Motor neuron (in vitro differentiated cells): ENCODE measurements around the gene CA10. TPM values are rescaled to one million over a fixed set of nuclear protein-coding genes. Genes with fewer than 3 reads are reported as not detected.

Experiments used
- ATAC-seq, 8 experiments: fragments of 200-7000 bp; cut with Tn5 transposase; replicated peaks in 6 of 8; 2 replicates each; pipeline ENCODE4 v1.8.0; 2021; ENCODE audit warnings: mild to moderate bottlenecking in 8 of 8, moderate library complexity in 8 of 8
- H3K27ac ChIP-seq, 2 donors: fragments of 250-450 bp; sonication (Bioruptor Pico); 2 replicates each; pipeline ENCODE4 v1.9.0; 2021; ENCODE audit warnings: antibody characterized with exemption in 2 of 2, mild to moderate bottlenecking in 2 of 2, moderate library complexity in 1 of 2
- H3K4me1 ChIP-seq, 2 donors: fragments of 250-450 bp; sonication (Bioruptor Pico); replicated peaks in 1 of 2; 2 replicates each; pipeline ENCODE4 v1.6.1; 2021; ENCODE audit warnings: antibody characterized with exemption in 2 of 2, mild to moderate bottlenecking in 2 of 2, moderate library complexity in 1 of 2
- H3K4me3 ChIP-seq, 5 donors: fragments of 250-450 bp; sonication (Bioruptor Pico); 2 replicates each; pipeline ENCODE4 v1.9.0; 2021; ENCODE audit warnings: antibody characterized with exemption in 5 of 5, mild to moderate bottlenecking in 5 of 5, moderate library complexity in 4 of 5
- WGBS, 10 experiments: fragments of 450-650 bp; shearing (Covaris generic); methylation state at CpG; one replicate each; pipeline ENCODE4 v1.0.0; 2022; 5-methylcytosine and 5-hydroxymethylcytosine counted together
- in situ Hi-C, 9 experiments: fragments of 400-800 bp; cut with MboI; loops; one replicate each; pipeline ENCODE4 v1.15.0; 2021; ENCODE audit warnings: low sequenced_read_pairs in 9 of 9, low pct_unique_long_range_greater_than_20kb in 2 of 9; ENCODE audit not compliant: unreplicated experiment in 9 of 9
- total RNA-seq, 8 experiments: library from RNA; unstranded; fragments of 300-600 nt; gene quantifications; 2 replicates each; pipeline versions ENCODE4 v1.2.3 to v1.2.4, GENCODE V29; 2022

CA10 gene
- total RNA-seq, 8 experiments from 2014 or later, result 0.21 to 14.4 (median 1.8) TPM

DNA sequence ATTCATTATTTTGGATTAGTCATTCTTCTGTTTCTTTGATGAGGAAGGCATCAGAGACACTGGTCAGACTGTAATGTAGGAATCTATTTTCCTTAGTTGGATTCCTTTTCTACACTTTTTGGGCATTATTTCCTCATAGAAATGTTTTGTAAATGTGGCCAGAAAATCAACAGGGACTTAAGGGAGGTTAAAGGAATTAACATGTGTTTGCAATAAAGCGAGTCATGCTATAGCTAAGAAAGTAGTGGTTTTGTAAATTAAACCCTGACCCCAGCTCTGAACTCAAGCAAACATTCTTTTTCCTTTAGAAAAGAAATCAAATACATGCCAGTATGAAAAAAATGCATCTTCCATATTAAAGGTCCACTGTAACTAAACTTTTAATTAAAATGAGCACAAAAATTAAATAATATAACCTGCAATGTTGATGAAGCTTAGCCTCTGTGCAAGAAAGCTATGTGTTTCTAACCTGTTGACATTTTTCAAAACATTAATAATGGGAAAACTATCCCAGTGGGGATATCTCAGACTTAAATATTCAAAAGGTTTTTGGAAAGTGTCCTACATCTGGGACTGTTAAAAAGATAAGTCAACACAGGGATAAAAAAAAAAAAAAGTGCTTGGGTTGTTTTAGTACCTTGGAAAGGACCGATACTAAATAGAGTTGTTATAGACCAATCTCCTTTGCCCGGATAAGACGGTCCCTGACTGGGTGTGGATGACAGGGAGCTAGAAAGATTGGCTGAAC, 428.0 kb downstream of the CA10 start:
- WGBS, 10 experiments, result 0 to 100% (median 33%) methylated on average over 1 to 4 of the region's 4 CpGs; no CpG with 5 or more reads in 3 of the 10 experiments
- in situ Hi-C loops, result loop anchor here in 2 of 9 experiments (25.0 kb wide), 1 partner anchor 143 kb away; no protein-coding TSS in a partner anchor
- peak in 2 of 8 experiments; percentile 45 to 70 for ATAC-seq

DNA sequence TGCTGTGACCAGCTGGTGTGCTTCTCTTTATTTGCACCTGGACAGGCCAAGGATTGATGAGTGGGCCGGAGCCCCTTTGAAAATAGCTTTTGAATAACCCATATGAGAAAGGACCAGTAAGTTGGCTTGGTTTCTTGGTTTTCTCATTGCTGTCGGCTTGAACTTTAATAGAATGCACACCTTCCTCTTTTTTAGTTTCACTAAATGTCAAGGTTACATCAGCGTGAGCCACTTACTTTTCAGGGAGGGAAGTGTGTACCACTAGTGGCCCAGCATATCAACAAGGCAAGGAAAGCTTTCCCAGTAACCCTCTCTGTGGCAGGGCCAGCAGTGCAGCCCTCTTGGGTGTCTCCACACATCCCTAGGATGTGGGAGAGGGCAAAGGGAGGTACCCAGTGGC, 433.3 kb downstream of the CA10 start:
- no peak overlapping the region for H3K4me3 ChIP-seq

More for the DNA sequence above, 428.0 kb downstream of the CA10 start:
- Histone ChIP-seq H3K4me3 (no peak overlapping the region), H3K4me1 (no peaks in the 10 kb centered on the region), H3K27ac (no peak overlapping the region)

DNA sequence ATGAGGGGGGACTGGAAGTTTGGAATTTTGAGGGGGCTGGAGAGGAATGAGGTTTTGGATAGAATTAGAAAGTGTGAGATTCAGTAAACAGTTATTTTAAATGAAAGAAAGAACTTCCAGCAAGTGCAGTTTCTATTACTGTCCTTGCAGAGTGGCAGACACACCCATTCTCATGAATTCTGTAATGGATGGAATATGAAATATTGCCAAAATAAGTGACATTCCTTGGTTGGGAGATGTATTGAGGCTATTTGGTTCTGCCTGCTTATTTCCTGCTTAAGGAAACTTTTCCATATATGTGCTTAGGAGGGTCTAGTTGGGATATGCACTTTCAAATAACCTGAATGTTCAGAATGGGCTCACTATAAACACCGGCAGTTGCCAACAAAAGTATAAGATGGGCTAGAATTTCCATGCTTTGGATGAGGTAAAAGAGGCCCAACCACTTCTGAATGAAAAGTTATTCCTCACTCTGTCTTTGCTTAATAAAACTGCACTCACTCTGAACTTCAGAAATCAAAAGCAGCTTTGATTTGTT, 434.4 kb downstream of the CA10 start:
- WGBS, 10 experiments, result 0 to 100% (median 40%) methylated on average over 1 of the region's 1 CpG; no CpG with 5 or more reads in 3 of the 10 experiments
- ATAC-seq, result peak in 2 of 8 experiments; percentile 66 to 89
- in situ Hi-C loops, result no loop called here

More for the DNA sequence above, 433.3 kb downstream of the CA10 start:
- no peak overlapping the region for H3K27ac ChIP-seq
- in situ Hi-C loops, result loop anchor here in 2 of 9 experiments (25.0 kb wide), 1 partner anchor 138 kb away; no protein-coding TSS in a partner anchor
- no peak for ATAC-seq
- 0 to 100% (median 39%) methylated on average over 1 to 3 of the region's 3 CpGs; no CpG with 5 or more reads in 1 of the 10 experiments for WGBS, 10 experiments
- H3K4me1 ChIP-seq, result no peaks in the 10 kb centered on the region

GRCh38 chr17:51722994-51723393, 435.5 kb downstream of the CA10 start:
- in situ Hi-C loops, result no loop called here
- Histone ChIP-seq H3K27ac (no peak overlapping the region), H3K4me3 (no peak overlapping the region), H3K4me1 (no peaks in the 10 kb centered on the region)
- WGBS, 10 experiments, result 75 to 100% (median 100%) methylated on average over 1 of the region's 1 CpG; no CpG with 5 or more reads in 6 of the 10 experiments
- peak in 1 of 8 experiments; percentile 46 for ATAC-seq

More for the DNA sequence above, 434.4 kb downstream of the CA10 start:
- no peaks in the 10 kb centered on the region for H3K4me1 ChIP-seq
- no peak overlapping the region for H3K27ac ChIP-seq
- H3K4me3 ChIP-seq, result no peak overlapping the region

- peak in 2 of 8 experiments; percentile 61 to 71 for ATAC-seq
- no peak overlapping the region for H3K4me3 ChIP-seq
- no peak overlapping the region for H3K27ac ChIP-seq
- H3K4me1 ChIP-seq, result no peaks in the 10 kb centered on the region
- 22 to 100% (median 80%) methylated on average over 1 to 5 of the region's 5 CpGs; no CpG with 5 or more reads in 1 of the 10 experiments for WGBS, 10 experiments
- in situ Hi-C loops, result no loop called here
These were observed 436.8 kb downstream of the CA10 start for GRCh38 chr17:51721730-51722129.

GRCh38 chr17:51720439-51720838, 438.1 kb downstream of the CA10 start:
- no peak for ATAC-seq
- no peak overlapping the region for H3K27ac ChIP-seq
- in situ Hi-C loops, result no loop called here

DNA sequence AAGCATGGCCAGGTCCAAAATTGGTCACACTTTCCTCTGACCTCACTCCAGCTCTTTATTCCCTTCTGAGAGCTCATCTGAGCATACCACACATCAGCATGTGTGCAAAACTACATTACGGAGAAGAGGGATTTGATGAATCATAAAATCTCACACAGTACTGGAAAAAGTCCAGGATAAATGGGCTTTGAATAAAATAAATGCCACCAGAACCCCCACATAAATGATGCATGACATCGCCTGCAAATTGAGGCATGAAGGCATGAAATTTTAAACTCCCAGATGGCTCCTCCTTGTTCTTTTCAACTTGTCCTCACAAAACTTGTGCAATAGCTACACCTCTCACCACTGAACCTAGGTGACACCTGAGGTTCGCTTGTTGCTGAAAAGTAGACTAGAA, 439.5 kb downstream of the CA10 start:
- in situ Hi-C loops, result no loop called here
- WGBS, 10 experiments, result 0 to 100% (median 75%) methylated on average over 1 to 3 of the region's 3 CpGs
- no peaks in the 10 kb centered on the region for H3K4me1 ChIP-seq
- H3K4me3 ChIP-seq, result no peak overlapping the region
- ATAC-seq, result peak in 1 of 8 experiments; percentile 31
- no peak overlapping the region for H3K27ac ChIP-seq

More at GRCh38 chr17:51720439-51720838, 438.1 kb downstream of the CA10 start:
- Histone ChIP-seq H3K4me1 (no peaks in the 10 kb centered on the region), H3K4me3 (no peak overlapping the region)

GRCh38 chr17:51711581-51711980, 446.9 kb downstream of the CA10 start:
- ATAC-seq, result no peak
- Histone ChIP-seq H3K4me1 (peaks cover 0 to under 1% of the 10 kb centered on the region in 2 donors), H3K4me3 (no peak overlapping the region), H3K27ac (no peak overlapping the region)
- WGBS, 10 experiments, result 6 to 90% (median 56%) methylated on average over 1 to 6 of the region's 7 CpGs; no CpG with 5 or more reads in 2 of the 10 experiments
- in situ Hi-C loops, result no loop called here

GRCh38 chr17:51710634-51710979, 447.9 kb downstream of the CA10 start:
- no peak for ATAC-seq
- peaks cover 0 to 6% of the 10 kb centered on the region in 2 donors for H3K4me1 ChIP-seq
- 0 to 91% (median 61%) methylated on average over 1 to 3 of the region's 3 CpGs; no CpG with 5 or more reads in 3 of the 10 experiments for WGBS, 10 experiments
- no peak overlapping the region for H3K27ac ChIP-seq
- in situ Hi-C loops, result no loop called here
- no peak overlapping the region for H3K4me3 ChIP-seq

DNA sequence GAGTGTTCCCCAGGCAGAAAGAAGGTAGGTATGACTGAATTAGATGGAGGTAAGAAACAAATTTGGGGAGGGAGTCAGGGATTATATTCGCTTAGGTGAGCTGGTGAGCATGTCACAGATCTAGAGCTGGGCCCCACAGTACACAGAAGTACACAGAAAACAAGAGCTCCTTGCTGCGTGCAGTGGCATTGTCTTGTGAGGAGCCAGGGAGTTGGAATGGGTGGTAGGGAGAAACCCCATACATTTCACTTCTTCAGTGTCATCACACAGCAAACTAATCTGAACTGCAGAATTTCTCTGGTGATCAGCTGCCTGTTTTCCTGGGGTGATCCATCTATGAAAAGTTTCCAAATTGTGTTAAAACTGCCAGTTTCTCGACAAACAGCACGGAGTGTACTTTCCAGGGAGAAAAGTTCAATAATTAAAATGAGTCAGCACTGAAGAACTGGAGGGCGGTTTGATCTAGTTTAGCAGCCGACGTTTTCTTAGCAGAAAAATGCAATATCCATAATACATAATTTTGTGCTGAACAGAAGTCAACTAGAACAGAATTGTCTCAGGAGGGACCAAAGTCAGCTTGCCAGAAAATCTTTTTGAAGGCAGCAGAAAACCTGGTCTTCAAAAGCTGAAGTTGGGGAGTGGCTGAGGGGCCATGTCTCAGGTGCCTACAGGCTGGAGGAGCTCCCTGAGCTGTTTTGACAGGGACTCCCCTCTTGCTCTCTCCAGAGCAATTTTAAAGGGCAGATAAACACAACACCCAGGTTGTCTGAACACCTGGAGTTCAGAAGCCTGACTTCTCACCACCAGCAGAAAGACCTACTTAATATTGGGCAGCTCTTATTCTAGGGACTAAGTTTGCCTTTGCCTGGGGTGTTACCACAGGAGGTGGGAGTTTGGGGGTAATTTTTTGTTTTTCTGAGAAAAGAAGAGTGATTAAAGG, 448.6 kb downstream of the CA10 start:
- ATAC-seq, result peak in 7 of 8 experiments; percentile 44 to 87 (median 61)
- in situ Hi-C loops, result no loop called here
- Histone ChIP-seq H3K27ac (no peak overlapping the region), H3K4me1 (peaks cover 0 to 6% of the 10 kb centered on the region in 2 donors), H3K4me3 (no peak overlapping the region)
- WGBS, 10 experiments, result 0 to 84% (median 59%) methylated on average over 1 to 7 of the region's 7 CpGs

GRCh38 chr17:51707216-51707615, 451.3 kb downstream of the CA10 start:
- Histone ChIP-seq H3K4me3 (no peak overlapping the region), H3K27ac (no peak overlapping the region), H3K4me1 (peaks cover 0 to 6% of the 10 kb centered on the region in 2 donors)
- ATAC-seq, result no peak
- in situ Hi-C loops, result no loop called here
- 0 to 100% (median 76%) methylated on average over 1 to 2 of the region's 2 CpGs; no CpG with 5 or more reads in 2 of the 10 experiments for WGBS, 10 experiments

- in situ Hi-C loops, result no loop called here
- Histone ChIP-seq H3K4me1 (peaks cover 0 to 6% of the 10 kb centered on the region in 2 donors), H3K4me3 (no peak overlapping the region), H3K27ac (no peak overlapping the region)
- no peak for ATAC-seq
- WGBS, 10 experiments, result 0 to 100% (median 74%) methylated on average over 1 of the region's 1 CpG; no CpG with 5 or more reads in 4 of the 10 experiments
These were observed 452.4 kb downstream of the CA10 start for GRCh38 chr17:51706093-51706492.
